GM12874 (cell line): ENCODE results near the gene NEGR1.

ENCODE experiments used
- CTCF ChIP-seq: IDR thresholded peaks from 2 replicates; pipeline ENCODE4 v1.5.1; 2011; ENCODE audit warnings: low read depth, mild to moderate bottlenecking, control low read depth, low read length, moderate library complexity; ENCODE audit not compliant: insufficient read depth

The NEGR1 gene

GRCh38 chr1:72282271-72283021 is at the start of gene NEGR1:
Gene NEGR1, minus strand, starts transcription at chr1:72282539.
- TF ChIP-seq CTCF, result no peak

- no peak for TF ChIP-seq CTCF
Observed at GRCh38 chr1:72326494-72326893, 44.2 kb upstream of the NEGR1 start.

GRCh38 chr1:72324451-72324850 is 42.1 kb upstream of the NEGR1 start:
- TF ChIP-seq CTCF, result no peak

- no peak for TF ChIP-seq CTCF
Observed at GRCh38 chr1:72322910-72323309, 40.6 kb upstream of the NEGR1 start.

- no peak for TF ChIP-seq CTCF
Observed at GRCh38 chr1:72296501-72296900, 14.2 kb upstream of the NEGR1 start.

GRCh38 chr1:72288886-72289285 is 6.5 kb upstream of the NEGR1 start:
- TF ChIP-seq CTCF, result no peak

GRCh38 chr1:72286401-72286800 is 4.1 kb upstream of the NEGR1 start:
- no peak for TF ChIP-seq CTCF
